GM12872 (cell line): ENCODE measurements around the gene POLR1C.

ENCODE experiments used
- TF ChIP-seq, protein P1 (sequence below): IDR thresholded peaks from 3 replicates; pipeline ENCODE4 v1.5.1; 2011; ENCODE audit warnings: low read depth, mild to moderate bottlenecking, low read length, moderate library complexity; ENCODE audit not compliant: insufficient read depth

POLR1C gene

DNA sequence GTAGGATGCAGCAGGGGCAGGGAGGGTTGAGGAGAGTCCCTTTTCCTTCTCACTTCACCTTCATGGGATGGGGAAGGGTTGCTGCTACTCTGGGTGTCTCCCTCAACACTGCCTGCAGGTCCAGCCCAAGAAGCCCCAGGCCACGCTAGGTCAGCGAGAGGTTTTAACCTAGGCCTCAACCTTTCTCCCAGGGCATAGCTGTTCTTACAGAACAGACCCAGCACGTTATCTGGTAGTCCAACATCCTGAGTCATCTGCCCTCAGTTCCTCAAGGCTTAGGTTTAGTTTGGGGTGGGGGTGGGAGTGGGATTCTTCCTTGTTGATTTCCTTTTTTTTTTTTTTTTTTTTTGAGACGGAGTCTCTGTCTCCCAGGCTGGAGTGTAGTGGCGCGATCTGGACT is 22.6 kb upstream of the POLR1C start:
- TF ChIP-seq, protein P1, sequence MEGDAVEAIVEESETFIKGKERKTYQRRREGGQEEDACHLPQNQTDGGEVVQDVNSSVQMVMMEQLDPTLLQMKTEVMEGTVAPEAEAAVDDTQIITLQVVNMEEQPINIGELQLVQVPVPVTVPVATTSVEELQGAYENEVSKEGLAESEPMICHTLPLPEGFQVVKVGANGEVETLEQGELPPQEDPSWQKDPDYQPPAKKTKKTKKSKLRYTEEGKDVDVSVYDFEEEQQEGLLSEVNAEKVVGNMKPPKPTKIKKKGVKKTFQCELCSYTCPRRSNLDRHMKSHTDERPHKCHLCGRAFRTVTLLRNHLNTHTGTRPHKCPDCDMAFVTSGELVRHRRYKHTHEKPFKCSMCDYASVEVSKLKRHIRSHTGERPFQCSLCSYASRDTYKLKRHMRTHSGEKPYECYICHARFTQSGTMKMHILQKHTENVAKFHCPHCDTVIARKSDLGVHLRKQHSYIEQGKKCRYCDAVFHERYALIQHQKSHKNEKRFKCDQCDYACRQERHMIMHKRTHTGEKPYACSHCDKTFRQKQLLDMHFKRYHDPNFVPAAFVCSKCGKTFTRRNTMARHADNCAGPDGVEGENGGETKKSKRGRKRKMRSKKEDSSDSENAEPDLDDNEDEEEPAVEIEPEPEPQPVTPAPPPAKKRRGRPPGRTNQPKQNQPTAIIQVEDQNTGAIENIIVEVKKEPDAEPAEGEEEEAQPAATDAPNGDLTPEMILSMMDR: no peak

DNA sequence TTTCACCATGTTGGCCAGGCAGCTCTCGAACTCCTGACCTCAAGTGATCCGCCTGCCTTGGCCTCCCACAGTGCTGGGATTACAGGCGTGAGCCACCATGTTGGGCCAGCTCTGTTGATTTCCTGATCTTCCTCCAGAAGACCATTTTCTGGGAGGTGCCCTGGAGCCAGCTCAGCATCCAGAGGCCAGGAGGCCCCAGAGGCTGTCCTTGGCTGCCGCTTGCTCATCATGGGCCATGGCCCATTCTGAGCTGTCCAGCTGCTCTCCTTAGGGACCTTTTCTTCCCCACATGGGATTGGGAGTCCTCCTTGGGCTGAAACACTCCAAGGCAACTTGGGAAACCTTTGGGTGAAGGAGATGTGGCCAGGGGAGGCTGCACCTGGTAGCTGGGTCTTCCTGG is 22.1 kb upstream of the POLR1C start:
- TF ChIP-seq, protein P1: no peak

DNA sequence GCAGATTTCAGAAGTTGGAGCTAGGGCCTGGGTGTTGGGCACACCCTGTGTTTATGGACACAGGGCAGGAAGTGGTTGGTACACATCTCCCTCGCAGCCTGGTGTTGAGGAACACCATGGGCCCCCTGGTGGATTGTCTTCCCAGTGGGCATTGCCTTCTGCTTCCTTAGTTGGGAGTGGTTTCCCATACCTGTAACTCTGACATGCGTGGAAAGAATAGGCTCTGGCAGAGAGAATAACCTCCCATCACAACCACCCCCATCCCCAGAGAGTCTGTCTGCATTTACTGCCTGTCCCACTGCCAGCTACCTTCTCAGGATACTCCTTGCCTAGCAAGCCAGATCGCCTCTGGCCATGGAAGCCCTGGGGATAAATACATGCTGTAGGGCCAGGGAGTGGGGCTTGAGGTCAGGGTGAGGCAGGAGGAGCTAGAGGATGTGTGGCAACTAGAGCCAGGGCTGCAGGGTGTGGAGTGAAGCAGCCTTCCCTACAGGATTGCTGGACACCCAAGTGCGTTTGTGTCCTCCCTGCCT is 21.4 kb upstream of the POLR1C start:
- TF ChIP-seq, protein P1: 0 out of 3 replicates have a peak, but pooled peaks have one; percentile 11

DNA sequence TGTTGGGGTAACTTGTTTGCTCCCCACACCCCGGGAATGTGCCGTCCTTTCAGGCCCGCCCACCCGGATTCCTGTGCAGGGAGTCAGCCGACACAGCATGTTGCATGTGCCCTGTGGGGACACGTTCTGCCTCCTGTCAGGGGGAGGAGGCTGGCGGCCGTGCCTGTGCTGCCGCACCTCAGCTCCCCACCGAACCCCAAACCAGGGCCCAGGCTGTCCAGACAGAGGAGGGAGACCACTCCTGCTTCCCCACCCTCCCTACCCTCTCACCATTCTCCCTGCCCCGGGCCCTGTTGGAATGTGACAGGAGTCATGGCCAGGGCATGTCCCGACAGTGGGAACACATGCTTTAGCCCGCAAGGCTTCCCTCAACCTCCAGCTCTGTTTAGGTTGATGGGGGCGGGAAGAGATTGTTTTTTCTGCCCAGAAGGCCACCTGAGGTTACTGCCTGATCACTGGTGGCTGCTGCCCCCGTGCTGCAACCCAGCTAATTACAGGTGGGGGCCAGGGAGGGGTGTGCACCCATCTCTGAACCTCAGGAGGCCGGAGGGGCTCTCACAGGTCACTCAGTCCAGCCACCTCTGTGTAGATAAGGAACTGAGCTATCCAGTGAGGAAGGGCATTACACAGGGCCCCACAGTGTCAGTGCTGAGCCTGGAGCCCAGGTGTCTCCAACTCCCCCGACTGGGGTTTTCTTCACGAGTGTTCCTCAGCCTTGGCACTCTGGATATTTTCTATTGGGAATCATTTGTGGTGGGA is 20.3 kb upstream of the POLR1C start:
- TF ChIP-seq, protein P1: peak; percentile 61

DNA sequence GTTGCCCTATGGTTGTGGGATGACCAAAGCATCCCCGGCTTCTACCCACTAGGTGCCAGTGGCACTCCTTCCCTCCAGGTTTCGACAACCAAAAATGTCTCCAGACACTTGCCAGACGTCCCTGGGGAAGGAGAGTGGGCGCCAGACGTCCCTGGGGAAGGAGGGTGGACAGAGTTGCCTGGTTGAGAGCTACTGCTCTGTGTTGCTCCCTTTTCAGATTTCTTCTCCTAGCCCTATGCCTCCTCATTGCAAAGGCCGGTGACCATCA is 19.8 kb upstream of the POLR1C start:
- TF ChIP-seq, protein P1: no peak

DNA sequence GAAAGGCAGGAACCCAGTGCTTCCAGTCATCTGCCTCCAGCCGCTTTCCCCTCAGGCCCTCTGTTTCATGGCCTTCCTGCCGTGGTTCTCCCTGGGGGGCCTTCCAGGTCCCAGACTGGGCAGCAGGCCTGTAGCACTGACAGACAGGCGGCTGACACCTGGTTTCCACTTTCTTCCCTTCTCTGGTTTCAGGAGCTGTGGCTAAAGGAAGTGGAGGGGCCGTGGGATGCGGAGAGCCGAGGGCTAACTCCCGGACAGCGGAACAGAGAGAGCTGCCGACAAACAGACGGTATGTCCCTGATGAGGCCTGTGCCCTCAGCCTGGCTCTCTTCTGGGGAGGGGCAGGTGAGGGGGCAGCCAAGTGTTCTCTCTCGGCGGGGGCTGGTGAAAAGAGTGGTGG is 19.2 kb upstream of the POLR1C start:
- TF ChIP-seq, protein P1: no peak

DNA sequence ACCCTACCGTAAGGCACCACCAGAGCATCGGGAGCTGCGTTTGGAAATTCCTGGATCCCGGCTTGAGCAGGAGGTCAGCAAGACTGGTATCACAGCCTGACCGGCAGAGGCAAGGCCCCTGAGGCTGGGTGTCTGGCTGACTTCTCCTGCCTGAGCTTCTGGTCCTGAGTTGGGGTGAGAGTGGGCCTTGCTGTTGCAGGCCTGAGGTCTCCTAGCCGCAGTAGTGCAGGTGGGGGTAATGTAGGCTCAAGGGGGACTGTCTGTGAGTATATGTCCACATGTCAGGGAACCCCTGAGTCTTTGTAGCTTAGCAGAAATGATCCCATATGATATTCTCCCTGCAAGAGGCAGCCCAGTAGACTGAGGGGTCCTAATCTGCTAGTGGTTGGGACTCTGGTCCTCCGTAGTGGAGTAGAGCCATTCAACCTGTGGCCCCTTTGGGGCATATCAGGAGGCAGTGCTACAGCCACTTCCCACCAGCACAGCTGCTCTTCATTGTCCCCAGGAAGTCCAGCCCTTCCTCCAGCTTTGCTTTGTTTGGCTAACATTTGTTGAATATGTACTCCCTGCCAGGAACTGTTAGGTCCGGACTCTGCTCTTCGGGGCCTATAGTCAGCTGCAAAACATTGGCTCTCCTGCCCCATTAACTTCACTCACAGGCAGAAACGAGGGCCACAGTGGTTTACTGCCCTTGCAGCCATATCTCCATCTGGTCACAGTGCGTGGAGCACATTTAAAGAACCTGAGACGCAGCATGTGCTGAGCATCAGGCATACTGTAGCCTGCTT is 17.7 kb upstream of the POLR1C start:
- TF ChIP-seq, protein P1: no peak
